Right lobe of liver (tissue), 4 donors: ENCODE results near the gene HOXD13.

Experiments
- CTCF ChIP-seq, 4 donors: fragments of 200-600 bp in 3 of 4; fragments of 450-650 bp in 1 of 4; IDR thresholded peaks; one replicate each; pipeline versions ENCODE4 v1.5.1 to v1.8.0; 2016 to 2022; ENCODE audit warnings: antibody characterized with exemption in 4 of 4, mild to moderate bottlenecking in 2 of 4
- POLR2A ChIP-seq: fragments of 450-650 bp; IDR thresholded peaks from one replicate; pipeline ENCODE4 v1.6.1; 2017; ENCODE audit warnings: antibody characterized with exemption, mild to moderate bottlenecking
- donor health status: DM: no; HTN: no; CAD: no.
- donor health status: DM: no; HTN: no; CAD: no.
- donor health status: DM: no; HTN: yes; CAD: no.

- TF ChIP-seq CTCF (IDR thresholded peaks at IDR 0.05), result no peak
- TF ChIP-seq POLR2A, result no peak
Observed at GRCh38 chr2:176136374-176137251, 44.1 kb downstream of the HOXD13 start.
